AG04449 (cell line): ENCODE measurements around the gene ENTPD2.

Experiments used
- CTCF ChIA-PET: fragments of 350-600 bp; formaldehyde crosslinking; extraction: SDS; loops from one replicate; lab custom pipeline; 2021; ENCODE audit warnings: antibody characterized with exemption; lab: Yijun Ruan, JAX
- POLR2A ChIA-PET: fragments of 400-600, 350-600 bp; formaldehyde crosslinking; extraction: SDS; loops from one replicate; lab custom pipeline; 2020; ENCODE audit warnings: antibody characterized with exemption, inconsistent platforms; lab: Yijun Ruan, JAX
- DNase-seq: peaks from one replicate; pipeline ENCODE4 v3.0.0-alpha.2; 2010; ENCODE audit warnings: low read depth, low spot score
- H3K4me3 ChIP-seq: 2 replicates; pipeline ENCODE4 v1.5.1; 2011; ENCODE audit warnings: low read depth, mild to moderate bottlenecking, control low read depth, low read length
- CTCF ChIP-seq: IDR thresholded peaks from one replicate; pipeline ENCODE4 v1.5.1; 2011; ENCODE audit warnings: mild to moderate bottlenecking, moderate library complexity, low read length, control low read depth, inconsistent platforms; ENCODE audit not compliant: insufficient read depth; ENCODE audit errors: missing control alignments

The ENTPD2 gene

DNA sequence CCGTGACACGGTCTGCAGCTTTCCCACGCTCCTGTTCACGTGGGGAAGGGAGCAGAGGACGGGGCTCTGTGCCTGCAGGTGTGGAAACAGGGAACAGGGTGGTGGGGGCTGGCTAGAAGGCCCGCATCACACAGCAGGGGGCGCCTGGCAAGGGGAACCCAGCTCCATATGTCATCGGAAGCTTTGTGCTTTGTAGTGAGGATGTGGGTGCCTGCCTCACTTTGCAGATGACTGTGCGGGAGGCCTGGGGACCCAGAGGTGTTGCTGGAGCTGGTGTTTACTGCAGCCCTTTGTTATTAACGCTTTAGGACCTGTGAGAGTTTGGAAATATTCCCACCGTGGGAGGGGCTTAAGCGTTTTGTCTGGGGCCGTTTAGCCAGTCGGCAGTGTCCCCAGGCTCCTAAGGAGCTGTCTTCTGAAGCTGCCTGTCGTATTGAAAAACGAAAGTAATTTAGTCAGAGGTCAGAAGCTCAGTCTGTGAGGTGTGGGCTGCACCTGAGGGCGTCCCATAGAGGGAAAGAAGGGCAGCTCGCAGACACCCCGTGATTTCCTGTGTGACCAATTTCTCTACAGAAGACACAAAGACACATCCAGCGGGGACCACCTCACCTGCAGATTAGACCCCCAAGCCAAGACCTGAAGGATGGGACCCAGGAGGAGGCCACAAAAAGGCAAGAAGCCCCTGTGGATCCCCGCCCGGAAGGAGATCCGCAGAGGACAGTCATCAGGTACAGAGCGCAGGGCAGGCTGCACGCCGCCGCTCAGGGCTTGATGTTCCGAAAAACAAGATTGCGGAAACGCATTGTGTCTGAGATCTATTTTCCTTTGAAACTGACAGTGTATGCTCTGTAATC, 42.0 kb upstream of the ENTPD2 start:
- peak; percentile 2 for TF ChIP-seq CTCF
- CTCF ChIA-PET = interaction anchor here (0.7 to 1.7 kb wide), 4 partner anchors 9 to 32 kb away, joined by 3 to 4 read pairs (median 3); partner anchors contain the start of gene MAN1B1
- POLR2A ChIA-PET = no interaction called here
- no peak for DNase-seq
- no peak overlapping the region for H3K4me3 ChIP-seq

- DNase-seq = no peak
- H3K4me3 ChIP-seq = no peak overlapping the region
- TF ChIP-seq CTCF = no peak
- POLR2A ChIA-PET = no interaction called here
- CTCF ChIA-PET = interaction anchor here (0.8 to 17.0 kb wide), 4 partner anchors 21 to 304 kb away, joined by 3 to 208 read pairs (median 5); partner anchors contain the start of genes ABCA2 and SAPCD2
Observed at GRCh38 chr9:137089232-137089947, 35.5 kb upstream of the ENTPD2 start.

DNA sequence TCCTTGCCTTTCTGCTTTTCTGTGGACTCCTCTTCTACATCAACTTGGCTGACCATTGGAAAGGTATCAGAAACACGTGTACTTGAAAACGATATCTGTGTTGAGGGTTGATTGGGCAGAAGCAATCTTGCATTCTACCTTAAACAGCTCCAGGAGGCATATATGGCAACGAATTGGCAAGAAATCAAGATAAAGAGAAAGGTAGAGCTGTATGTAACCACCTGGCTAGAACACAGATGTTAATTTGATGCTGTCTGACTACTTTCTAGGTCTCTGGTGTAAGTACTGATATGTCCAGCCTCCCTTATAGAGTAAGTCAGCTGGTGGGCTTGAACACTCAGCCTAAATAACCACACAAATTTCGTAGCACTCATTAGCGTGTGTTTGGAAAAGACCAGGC, 34.3 kb upstream of the ENTPD2 start:
- CTCF ChIA-PET = interaction anchor here (1.0 to 17.0 kb wide), 5 partner anchors 20 to 302 kb away, joined by 3 to 208 read pairs (median 4); partner anchors contain the start of genes ABCA2 and SAPCD2
- H3K4me3 ChIP-seq = peak overlapping the region; percentile 78
- no peak for DNase-seq
- TF ChIP-seq CTCF = no peak
- POLR2A ChIA-PET = interaction anchor here (0.6 to 2.6 kb wide), 2 partner anchors 152 to 194 kb away, joined by 4 to 17 read pairs; partner anchors contain the start of gene TUBB4B

DNA sequence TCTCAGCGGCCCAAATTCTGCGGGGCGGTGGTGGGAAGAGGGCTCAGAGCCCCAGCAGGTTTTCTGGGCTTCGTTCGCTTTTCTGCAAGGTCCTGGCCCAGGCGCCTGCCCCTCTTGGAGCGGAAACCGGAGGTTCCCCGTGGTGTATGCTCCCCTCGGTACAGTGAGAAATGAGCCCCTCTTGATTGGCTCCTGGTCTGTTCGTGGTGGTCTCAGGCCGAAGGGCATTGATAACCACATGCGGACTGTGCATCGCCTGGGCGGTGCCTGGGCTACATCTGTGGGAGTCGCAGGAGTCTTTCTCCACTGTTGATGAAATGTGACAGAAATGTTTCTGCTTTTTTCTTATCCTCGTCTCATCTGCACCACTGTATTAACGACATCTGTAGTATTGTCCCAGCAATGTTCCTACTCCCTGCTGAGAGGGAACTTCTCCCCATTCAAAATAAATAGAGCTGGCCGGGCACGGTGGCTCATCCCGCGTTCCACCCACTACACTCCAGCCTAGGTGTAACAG, 33.6 kb upstream of the ENTPD2 start:
- CTCF ChIA-PET = interaction anchor here (0.8 to 17.0 kb wide), 8 partner anchors 19 to 361 kb away, joined by 3 to 208 read pairs (median 6); partner anchors contain the start of genes ABCA2, NPDC1 and SAPCD2
- no peak for TF ChIP-seq CTCF
- no peak for DNase-seq
- peak overlapping the region; percentile 78 for H3K4me3 ChIP-seq
- POLR2A ChIA-PET = interaction anchor here (0.6 to 2.6 kb wide), 6 partner anchors 16 to 193 kb away, joined by 3 to 17 read pairs (median 4); partner anchors contain the start of gene TUBB4B

- no peak for TF ChIP-seq CTCF
- CTCF ChIA-PET = interaction anchor here (0.6 to 17.0 kb wide), 10 partner anchors 9 to 360 kb away, joined by 3 to 208 read pairs (median 4); partner anchors contain the start of genes NPDC1, SAPCD2 and UAP1L1
Observed at GRCh38 chr9:137086531-137087408, 32.9 kb upstream of the ENTPD2 start, which contains the start of gene MAN1B1. Gene MAN1B1, plus strand, starts transcription at chr9:137086985. Its CDS starts 15 bp downstream, at chr9:137087000.

More at GRCh38 chr9:137086531-137087408, 32.9 kb upstream of the ENTPD2 start, which contains the start of gene MAN1B1:
- POLR2A ChIA-PET = interaction anchor here (0.6 to 2.6 kb wide), 10 partner anchors 10 to 359 kb away, joined by 3 to 17 read pairs (median 3); partner anchors contain the start of genes SAPCD2, TUBB4B and UAP1L1
- peak within 1 kb of the TSS; percentile 78 for H3K4me3 ChIP-seq
- DNase-seq = peak; percentile 85
